ENCODE data around the gene BCAS3.

Gene BCAS3

GRCh38 chr17:61411261-61412142, 733.9 kb downstream of the BCAS3 start:
- peak; percentile 66 for DNase-seq
- H3K36me3 Mint-ChIP-seq (ENCODE audit: low read depth): no peaks in the 10 kb centered on the region
- H3K27me3 Mint-ChIP-seq: peaks cover 49% of the 10 kb centered on the region
- H3K4me1 Mint-ChIP-seq (ENCODE audit: low read depth): peaks cover 20% of the 10 kb centered on the region
- peak overlapping the region; percentile 54 for H3K4me3 Mint-ChIP-seq
- H3K27ac Mint-ChIP-seq: no peak overlapping the region
- H3K9me3 Mint-ChIP-seq: no peaks in the 10 kb centered on the region

- Mint-ChIP-seq H3K4me1 (ENCODE audit: low read depth) (peaks cover 24% of the 10 kb centered on the region), H3K9me3 (no peaks in the 10 kb centered on the region), H3K27ac (no peak overlapping the region), H3K4me3 (peak overlapping the region; percentile 60), H3K27me3 (peaks cover 48% of the 10 kb centered on the region), H3K36me3 (ENCODE audit: low read depth) (no peaks in the 10 kb centered on the region)
- peak; percentile 90 for DNase-seq
Measured at GRCh38 chr17:61412143-61412859, 734.6 kb downstream of the BCAS3 start.

GRCh38 chr17:61412860-61413660, 735.4 kb downstream of the BCAS3 start:
- H3K9me3 Mint-ChIP-seq: no peaks in the 10 kb centered on the region

DNA sequence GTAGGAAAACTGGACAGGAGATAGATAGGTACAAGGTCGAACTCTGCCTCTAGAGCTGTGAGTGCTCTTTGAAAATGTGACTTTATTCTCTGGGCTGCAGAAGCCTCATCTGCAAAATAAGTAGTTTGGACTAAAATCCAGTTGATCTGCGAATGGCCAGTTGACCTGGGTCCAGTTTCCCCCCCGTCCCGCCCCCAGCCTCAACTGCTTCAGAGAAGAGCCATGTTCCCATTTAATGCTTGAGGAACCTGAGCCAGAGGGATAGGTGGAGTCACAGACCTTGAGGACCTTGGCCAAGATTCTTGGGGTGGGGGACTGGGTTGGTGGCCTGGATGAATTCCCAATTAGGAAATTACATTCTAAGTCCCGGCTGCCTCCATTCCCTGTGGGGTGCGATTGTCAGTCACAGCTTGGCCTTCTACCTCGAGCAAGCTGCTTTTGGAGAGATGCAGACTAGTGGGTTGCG, 736.0 kb downstream of the BCAS3 start:
- Mint-ChIP-seq H3K27me3 (peaks cover 45% of the 10 kb centered on the region), H3K4me3 (no peak overlapping the region), H3K4me1 (ENCODE audit: low read depth) (peaks cover 18% of the 10 kb centered on the region), H3K9me3 (no peaks in the 10 kb centered on the region), H3K36me3 (ENCODE audit: low read depth) (no peaks in the 10 kb centered on the region), H3K27ac (no peak overlapping the region)
- DNase-seq: no peak

More at GRCh38 chr17:61412860-61413660, 735.4 kb downstream of the BCAS3 start:
- peaks cover 47% of the 10 kb centered on the region for H3K27me3 Mint-ChIP-seq
- no peak for DNase-seq
- no peaks in the 10 kb centered on the region for H3K36me3 Mint-ChIP-seq (ENCODE audit: low read depth)
- H3K27ac Mint-ChIP-seq: no peak overlapping the region
- H3K4me3 Mint-ChIP-seq: peak overlapping the region; percentile 15
- H3K4me1 Mint-ChIP-seq (ENCODE audit: low read depth): peaks cover 21% of the 10 kb centered on the region

DNA sequence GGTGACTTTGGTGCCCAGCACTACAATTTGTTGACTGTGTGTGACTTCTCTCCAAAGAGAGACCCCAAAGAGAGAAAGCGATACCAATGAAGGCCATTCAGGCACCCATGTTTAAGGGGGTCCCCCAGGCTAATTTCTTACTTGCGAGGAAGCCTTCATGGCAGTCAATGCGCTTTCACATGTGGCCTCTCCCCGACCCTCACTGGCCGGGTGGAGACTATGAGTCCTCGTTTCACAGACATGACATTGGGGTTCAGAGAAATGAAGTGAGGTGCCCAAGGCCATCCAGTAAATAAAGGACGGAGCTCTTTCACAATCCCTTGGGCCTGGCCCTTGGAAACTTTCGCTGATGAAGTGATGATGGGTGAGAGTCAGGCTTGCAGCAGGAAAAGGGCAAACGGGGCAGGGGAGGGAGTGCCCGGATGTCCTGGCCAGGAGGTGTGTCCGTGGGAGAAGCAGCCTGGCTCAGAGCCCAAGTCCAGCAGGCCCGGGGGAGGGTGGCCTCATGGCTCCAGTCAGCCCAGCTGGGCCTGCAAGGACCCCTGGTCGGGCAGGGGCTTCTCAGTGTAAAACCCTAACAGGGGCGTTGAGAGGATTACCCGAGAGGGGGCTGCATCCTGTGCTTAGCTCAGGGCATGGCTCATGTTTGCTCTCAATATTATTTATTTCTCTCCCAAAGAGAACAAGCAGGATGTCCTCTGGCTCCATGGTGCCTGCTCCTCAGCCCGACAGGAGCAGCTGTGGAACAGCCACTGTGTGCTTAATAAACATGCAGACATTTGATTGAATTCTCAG, 736.7 kb downstream of the BCAS3 start:
- H3K27ac Mint-ChIP-seq: no peak overlapping the region
- peaks cover 45% of the 10 kb centered on the region for H3K27me3 Mint-ChIP-seq
- no peaks in the 10 kb centered on the region for H3K36me3 Mint-ChIP-seq (ENCODE audit: low read depth)
- no peak overlapping the region for H3K4me3 Mint-ChIP-seq
- H3K9me3 Mint-ChIP-seq: no peaks in the 10 kb centered on the region
- no peak for DNase-seq
- H3K4me1 Mint-ChIP-seq (ENCODE audit: low read depth): peaks cover 16% of the 10 kb centered on the region

DNA sequence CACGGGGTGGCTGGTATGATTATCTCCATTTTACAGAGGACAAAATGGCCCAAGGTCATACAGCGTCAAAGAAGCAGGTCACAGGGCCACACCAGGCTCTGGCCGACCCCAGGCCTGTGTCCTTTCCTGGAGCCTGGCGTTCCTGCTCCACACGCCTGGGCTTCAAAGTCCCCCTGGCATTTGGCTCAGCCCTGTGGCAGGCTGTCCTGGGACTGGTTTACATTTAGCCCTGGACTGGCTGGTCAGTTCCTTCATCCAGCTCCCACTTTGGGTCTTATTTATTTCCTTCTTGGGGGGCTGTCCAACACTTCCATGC, 737.2 kb downstream of the BCAS3 start:
- no peak for DNase-seq
- no peak overlapping the region for H3K27ac Mint-ChIP-seq
- H3K9me3 Mint-ChIP-seq: no peaks in the 10 kb centered on the region
- H3K36me3 Mint-ChIP-seq (ENCODE audit: low read depth): no peaks in the 10 kb centered on the region
- H3K4me1 Mint-ChIP-seq (ENCODE audit: low read depth): peaks cover 14% of the 10 kb centered on the region
- H3K4me3 Mint-ChIP-seq: no peak overlapping the region
- H3K27me3 Mint-ChIP-seq: peaks cover 44% of the 10 kb centered on the region

DNA sequence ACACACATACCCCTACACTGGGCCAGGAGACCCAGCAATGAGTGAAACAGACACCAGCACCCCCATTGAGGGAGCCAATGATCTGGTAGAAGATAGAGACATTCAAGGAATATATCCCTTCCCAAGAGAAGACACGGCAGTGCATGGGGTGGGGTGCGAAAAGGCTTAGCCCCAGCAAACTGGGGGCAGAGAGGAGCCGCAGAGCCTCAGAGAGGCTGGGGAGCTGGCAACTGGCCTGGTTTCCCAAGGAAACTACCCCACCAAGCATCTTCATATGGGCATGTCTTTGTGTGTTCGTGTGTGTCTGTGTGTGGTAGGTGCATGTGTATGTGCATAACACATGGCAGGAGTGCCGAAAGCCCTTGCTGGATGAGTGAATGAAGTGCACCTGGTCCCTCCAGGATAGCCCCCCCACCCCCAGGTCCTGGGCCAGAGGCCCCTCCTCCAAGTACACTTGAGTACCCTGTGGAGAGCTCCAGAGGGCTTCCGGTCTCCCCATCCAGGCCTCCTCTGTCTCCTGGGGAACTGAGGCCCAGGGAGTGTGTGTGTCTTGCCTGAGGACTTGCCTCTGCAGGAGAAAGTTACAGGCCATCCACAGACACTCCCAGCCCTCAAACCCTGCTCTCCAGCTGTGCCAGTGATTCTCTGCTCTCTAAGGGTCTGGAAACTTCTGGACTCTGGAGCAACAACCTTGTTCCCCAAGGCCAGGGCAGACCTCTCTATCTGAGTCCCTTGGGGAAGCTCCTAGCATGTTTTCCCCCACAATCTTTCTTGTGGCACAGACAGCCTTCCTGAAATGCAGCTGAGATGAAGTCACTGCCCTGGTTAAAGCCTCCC, 737.9 kb downstream of the BCAS3 start:
- no peaks in the 10 kb centered on the region for H3K9me3 Mint-ChIP-seq
- DNase-seq: no peak
- no peak overlapping the region for H3K27ac Mint-ChIP-seq

DNA sequence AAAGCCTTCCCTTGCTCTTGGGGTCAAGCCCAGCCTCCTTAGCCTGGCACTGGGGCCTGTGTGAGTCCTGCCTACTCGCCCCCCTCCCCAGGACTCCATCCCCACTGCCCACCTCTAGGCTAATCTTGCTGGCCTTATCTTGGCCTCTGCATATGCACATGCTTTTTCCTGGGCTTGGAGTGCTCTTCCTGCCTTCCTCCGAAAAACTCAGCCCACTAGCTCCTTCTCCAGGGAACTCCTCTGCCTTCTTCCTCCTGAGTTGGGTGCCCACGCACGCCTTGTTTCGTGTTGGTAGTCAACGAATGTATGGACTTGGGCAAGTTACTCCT, 738.5 kb downstream of the BCAS3 start:
- H3K36me3 Mint-ChIP-seq (ENCODE audit: low read depth): no peaks in the 10 kb centered on the region
- peaks cover 45% of the 10 kb centered on the region for H3K27me3 Mint-ChIP-seq
- H3K4me3 Mint-ChIP-seq: no peak overlapping the region
- DNase-seq: no peak
- H3K9me3 Mint-ChIP-seq: no peaks in the 10 kb centered on the region
- H3K4me1 Mint-ChIP-seq (ENCODE audit: low read depth): peaks cover 6% of the 10 kb centered on the region
- no peak overlapping the region for H3K27ac Mint-ChIP-seq

More for the DNA sequence above, 737.9 kb downstream of the BCAS3 start:
- H3K27me3 Mint-ChIP-seq: peaks cover 43% of the 10 kb centered on the region
- H3K4me3 Mint-ChIP-seq: no peak overlapping the region
- peaks cover 7% of the 10 kb centered on the region for H3K4me1 Mint-ChIP-seq (ENCODE audit: low read depth)
- H3K36me3 Mint-ChIP-seq (ENCODE audit: low read depth): no peaks in the 10 kb centered on the region

DNA sequence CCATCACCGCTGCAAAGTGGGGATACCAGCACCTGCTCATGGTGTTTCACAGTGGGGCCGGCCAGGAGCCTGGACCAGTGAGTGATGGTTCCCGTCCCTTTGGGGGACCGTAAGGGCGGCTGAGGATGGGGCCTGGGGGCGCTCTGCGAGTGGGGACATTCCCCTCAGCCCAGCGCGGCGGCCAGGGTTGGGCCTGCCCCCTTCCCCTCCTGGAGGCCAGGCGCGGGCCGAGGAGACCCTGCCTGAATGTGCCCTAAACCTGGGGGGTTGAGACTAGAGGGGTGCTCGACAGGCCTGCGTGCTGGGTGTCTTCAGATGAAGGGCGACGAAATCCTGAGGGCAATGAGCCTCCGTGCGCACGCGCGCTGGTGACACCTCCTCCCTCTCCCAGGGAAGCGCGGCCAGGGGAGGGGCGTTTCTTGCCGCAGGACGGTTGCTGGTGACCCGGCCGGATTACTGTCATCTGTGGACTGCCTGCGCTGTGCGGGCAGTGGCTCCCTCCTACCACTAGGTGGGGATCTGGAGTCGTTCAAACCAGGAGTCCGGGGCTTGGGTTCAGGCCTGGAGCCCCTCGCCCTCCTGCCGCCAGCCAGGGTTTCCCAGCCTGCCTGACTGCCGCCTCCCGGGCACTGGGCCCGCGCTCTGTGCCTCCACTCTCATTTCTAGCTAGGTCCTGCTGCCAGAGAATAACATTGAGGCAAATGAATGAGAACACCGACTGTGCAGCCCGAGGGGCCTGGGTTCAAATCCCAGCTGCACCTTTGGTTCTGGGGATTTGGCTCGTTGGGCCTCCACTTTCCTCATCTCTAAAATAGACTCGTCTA, 739.1 kb downstream of the BCAS3 start:
- no peaks in the 10 kb centered on the region for H3K36me3 Mint-ChIP-seq (ENCODE audit: low read depth)
- no peak overlapping the region for H3K27ac Mint-ChIP-seq
- H3K27me3 Mint-ChIP-seq: peaks cover 48% of the 10 kb centered on the region
- H3K4me1 Mint-ChIP-seq (ENCODE audit: low read depth): peaks cover 4% of the 10 kb centered on the region
- DNase-seq: peak; percentile 74
- no peak overlapping the region for H3K4me3 Mint-ChIP-seq
- no peaks in the 10 kb centered on the region for H3K9me3 Mint-ChIP-seq

- Mint-ChIP-seq H3K36me3 (ENCODE audit: low read depth) (no peaks in the 10 kb centered on the region), H3K4me3 (no peak overlapping the region), H3K4me1 (ENCODE audit: low read depth) (peaks cover 4% of the 10 kb centered on the region), H3K9me3 (no peaks in the 10 kb centered on the region), H3K27me3 (peaks cover 52% of the 10 kb centered on the region), H3K27ac (no peak overlapping the region)
- no peak for DNase-seq
Measured at GRCh38 chr17:61418449-61418848, 740.8 kb downstream of the BCAS3 start.

GRCh38 chr17:61419496-61420046, 741.9 kb downstream of the BCAS3 start:
- peaks cover 4% of the 10 kb centered on the region for H3K4me1 Mint-ChIP-seq (ENCODE audit: low read depth)
- H3K36me3 Mint-ChIP-seq (ENCODE audit: low read depth): no peaks in the 10 kb centered on the region
- peaks cover 59% of the 10 kb centered on the region for H3K27me3 Mint-ChIP-seq
- no peak overlapping the region for H3K4me3 Mint-ChIP-seq
- DNase-seq: no peak
- H3K27ac Mint-ChIP-seq: no peak overlapping the region
- no peaks in the 10 kb centered on the region for H3K9me3 Mint-ChIP-seq

- no peak overlapping the region for H3K4me3 Mint-ChIP-seq
- H3K27me3 Mint-ChIP-seq: peaks cover 62% of the 10 kb centered on the region
- no peaks in the 10 kb centered on the region for H3K36me3 Mint-ChIP-seq (ENCODE audit: low read depth)
- peaks cover 4% of the 10 kb centered on the region for H3K4me1 Mint-ChIP-seq (ENCODE audit: low read depth)
- H3K27ac Mint-ChIP-seq: no peak overlapping the region
- DNase-seq: no peak
- no peaks in the 10 kb centered on the region for H3K9me3 Mint-ChIP-seq
Measured at GRCh38 chr17:61420052-61420451, 742.4 kb downstream of the BCAS3 start.

Data from activated T-cell treated with anti-CD3 and anti-CD28 coated beads, Interleukin-2, amount 50 U/mL, for 24 hours (primary cell).